Retina (tissue), 1 donor: ENCODE measurements around the gene AKT1.

Experiments
- DNase-seq: peaks from one replicate; pipeline ENCODE4 v3.0.0-alpha.2; 2016

The AKT1 gene

GRCh38 chr14:104771374-104771773 is 24.2 kb downstream of the AKT1 start:
- no peak for DNase-seq

- DNase-seq = no peak
Measured at GRCh38 chr14:104770851-104771272, 24.7 kb downstream of the AKT1 start.

DNA sequence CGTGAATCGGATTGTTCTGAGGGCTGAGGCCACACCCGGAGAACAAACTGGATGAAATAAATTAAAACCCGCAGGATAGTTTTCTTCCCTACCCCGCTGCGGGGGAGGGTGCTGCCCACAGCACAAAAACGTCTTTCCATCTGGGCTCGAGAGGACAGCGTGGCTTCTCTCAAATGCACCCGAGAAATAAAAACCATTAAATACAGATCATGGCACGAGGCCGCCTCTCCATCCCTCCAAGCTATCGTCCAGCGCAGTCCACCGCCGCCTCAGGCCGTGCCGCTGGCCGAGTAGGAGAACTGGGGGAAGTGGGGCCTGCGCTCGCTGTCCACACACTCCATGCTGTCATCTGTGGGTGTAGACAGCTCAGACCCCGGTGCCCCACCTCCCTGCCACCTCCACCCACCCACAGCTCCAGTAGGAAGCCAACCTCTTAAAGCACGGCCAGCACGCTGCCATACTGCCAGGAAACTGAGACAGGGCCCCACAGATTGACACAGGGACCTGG is 25.4 kb downstream of the AKT1 start:
- DNase-seq = no peak

GRCh38 chr14:104769324-104770071 is 26.1 kb downstream of the AKT1 start:
- no peak for DNase-seq

DNA sequence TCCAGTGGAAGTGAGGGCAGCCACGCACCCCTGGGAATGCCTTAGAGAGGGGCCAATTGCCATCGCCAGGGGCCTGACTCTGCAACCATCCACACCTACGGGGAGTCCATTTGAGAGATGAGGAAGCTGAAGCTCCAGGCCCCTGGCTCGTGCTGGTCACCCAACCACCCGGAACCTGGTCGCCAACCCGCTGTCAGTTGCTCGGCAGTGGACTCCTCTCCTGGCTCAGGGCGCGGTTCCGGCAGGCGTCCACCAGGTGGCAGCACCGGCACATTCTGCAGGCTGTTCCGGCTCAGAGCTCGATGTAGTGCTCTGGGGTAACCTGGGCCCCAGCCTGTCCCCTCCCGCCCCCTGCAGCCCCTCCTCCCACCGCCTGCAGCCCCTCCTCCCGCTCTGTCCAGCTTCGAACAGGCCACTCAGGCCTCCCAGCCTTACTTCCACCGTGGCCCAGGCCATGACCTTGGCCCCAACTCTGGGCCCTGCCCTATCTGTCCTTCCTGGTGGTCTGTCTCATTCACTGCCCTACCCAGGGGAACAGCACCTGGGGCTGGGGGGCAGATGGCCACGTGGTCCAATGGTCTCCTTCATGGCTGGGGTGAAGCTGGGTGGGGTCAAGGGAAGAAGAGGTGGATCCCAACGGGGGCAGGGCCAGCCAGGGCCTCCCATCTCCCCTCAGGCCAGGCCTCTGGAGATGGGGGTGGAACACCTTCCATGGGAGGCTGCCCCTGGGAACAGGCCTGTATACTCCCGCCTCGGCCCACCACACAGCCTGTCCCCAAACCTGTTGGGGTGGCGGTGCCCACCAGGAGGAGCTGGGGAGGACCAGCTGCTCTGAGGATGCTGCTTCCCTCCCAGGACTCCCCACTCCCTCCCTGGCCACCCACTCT is 26.9 kb downstream of the AKT1 start:
- DNase-seq = peak; percentile 90

DNA sequence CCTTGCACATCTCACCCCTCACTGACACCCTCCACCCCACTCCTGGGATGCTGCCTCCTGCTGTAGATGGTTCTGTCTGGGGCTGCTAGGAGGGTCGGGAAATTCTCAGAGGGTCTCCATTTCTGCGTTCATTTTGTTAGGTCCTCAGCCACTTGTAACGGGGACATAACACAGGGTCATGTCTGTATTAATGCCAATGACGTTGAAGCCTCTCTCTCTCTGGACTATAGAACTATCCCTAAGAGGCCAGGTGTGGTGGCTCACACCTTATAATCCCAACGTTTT is 28.0 kb downstream of the AKT1 start:
- DNase-seq = no peak

- DNase-seq = no peak
Measured at GRCh38 chr14:104766863-104767633, 28.5 kb downstream of the AKT1 start.

DNA sequence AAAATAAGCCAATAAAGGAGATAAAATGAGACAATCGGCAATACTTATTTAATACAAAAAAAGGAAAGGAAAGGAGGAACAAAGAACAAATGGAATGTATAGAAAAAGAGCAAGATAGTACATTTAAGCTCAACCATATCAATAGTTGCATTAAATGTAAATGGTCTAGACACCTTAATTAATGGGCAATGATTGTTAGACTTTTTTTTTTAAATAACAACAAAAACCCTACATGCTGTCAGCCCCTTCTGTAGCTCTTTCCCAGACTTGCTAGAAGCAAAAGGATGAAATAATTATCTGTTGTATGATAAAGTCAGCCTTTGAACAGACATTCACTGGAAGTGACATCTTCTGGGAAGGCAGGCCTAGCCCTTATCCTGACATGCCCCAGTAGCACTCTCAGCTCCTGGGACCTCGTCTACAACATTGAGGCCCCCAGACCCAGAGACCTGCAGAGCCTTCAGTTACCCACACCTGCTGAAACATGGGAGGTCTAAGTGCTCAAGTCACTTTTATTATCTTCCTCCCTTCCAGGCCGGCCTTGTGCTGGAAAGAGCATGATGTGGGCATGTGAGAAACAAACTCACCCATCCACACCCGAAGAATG is 29.2 kb downstream of the AKT1 start:
- DNase-seq = no peak

- no peak for DNase-seq
Measured at GRCh38 chr14:104765517-104765916, 30.0 kb downstream of the AKT1 start.

- DNase-seq = no peak
Measured at GRCh38 chr14:104758981-104759969, 36.3 kb downstream of the AKT1 start.

GRCh38 chr14:104757681-104758392 is 37.7 kb downstream of the AKT1 start:
- no peak for DNase-seq

GRCh38 chr14:104757238-104757585 is 38.3 kb downstream of the AKT1 start:
- DNase-seq = no peak

DNA sequence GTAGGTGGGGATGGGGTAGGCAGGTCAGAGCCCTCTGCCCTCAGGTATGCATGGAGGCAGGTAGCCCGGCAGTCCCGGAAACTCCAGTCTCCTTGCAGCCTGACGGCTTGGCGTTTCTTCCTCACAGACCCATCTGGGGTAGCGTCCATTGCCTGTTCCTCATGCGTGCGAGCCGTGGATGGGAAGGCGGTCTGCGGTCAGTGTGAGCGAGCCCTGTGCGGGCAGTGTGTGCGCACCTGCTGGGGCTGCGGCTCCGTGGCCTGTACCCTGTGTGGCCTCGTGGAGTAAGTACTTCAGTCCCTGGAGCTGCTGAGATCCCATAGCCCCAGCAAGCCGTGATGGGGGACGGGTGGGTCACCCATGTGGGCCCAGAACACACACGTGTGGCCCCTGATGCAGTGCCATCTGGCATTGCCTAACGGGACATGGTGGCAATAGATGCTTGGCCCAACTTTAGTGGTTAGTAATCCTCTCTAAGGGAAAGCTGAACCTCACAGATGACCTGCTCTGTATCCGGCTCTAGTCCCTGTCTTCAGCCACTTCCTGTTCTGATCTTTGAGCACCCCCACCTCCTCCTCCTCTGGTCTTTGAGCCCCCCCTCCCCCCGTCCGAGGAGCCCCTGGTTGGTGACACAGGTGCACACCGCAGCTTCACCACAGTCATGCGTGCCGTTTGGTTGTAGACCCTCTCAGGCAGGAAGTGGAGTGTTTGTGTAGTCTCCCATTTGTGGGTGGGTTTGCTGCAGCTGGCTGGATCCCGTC is 38.9 kb downstream of the AKT1 start:
- no peak for DNase-seq

GRCh38 chr14:104755621-104756020 is 39.9 kb downstream of the AKT1 start:
- DNase-seq = no peak

DNA sequence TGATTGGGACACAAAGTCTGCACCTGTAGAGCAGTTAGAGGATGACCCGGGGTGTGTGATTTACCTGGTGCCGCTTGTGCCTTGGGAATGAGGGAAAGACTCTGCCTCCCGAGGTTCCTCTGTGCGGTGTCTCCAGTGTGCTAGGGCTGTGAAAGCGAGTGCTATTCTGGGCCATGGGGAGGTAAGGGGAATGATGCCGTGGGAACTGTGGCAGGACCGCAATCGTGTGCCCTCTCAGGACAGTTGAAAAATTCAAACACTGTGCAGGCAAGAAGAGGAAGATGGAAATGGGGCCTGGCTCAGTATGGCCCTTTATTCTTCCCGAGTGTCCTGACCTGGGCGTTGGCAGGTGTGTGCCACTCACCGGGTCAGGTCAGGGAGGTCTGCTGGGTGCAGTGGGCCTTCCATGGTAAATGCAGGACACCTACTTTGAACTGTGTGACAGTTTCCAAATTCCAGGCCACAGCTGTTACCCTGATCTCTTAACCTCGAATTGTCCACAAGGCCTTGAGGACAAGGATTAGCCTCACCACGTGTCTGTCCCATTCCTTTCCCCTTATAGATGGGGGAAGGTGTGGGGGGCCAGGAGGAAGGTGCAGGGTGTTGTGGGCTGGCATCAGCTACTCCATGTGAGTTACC is 41.2 kb downstream of the AKT1 start:
- no peak for DNase-seq

GRCh38 chr14:104753528-104754212 is 41.9 kb downstream of the AKT1 start:
- no peak for DNase-seq

- peak; percentile 99 for DNase-seq
Measured at GRCh38 chr14:104752735-104753527, 42.6 kb downstream of the AKT1 start, which contains the start of gene SIVA1. Gene SIVA1 (plus strand): TSS chr14:104753147. CDS start chr14:104753202, 55 bp downstream.

DNA sequence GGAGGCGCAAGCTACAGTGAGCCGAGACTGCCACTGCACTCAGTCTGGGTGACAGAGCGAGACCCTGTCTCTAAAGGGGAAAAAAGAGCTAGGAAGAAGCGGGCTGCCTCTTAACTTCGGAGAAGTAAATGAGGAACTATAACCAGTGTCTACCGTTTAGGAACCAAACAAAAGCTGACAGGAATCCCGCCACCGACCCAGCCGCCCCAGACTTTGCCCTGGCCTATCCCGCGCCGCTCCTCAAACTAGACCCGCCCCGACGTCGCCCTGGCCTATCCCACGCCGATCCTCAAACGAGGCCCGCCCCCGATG is 43.2 kb downstream of the AKT1 start:
- DNase-seq = no peak
